ENCODE measurements around the gene MRPL49.
"Not testable (repeated sequence)": the region's sequence is repeated elsewhere in the genome, so short reads cannot be mapped to it uniquely, and the experiment has no call there.

The MRPL49 gene

GRCh38 chr11:65165410-65166317, 43.5 kb downstream of the MRPL49 start:
- no peak for DNase-seq (ENCODE audit: low spot score)

- no peak for DNase-seq (ENCODE audit: low spot score)
Observed at GRCh38 chr11:65166893-65167292, 44.8 kb downstream of the MRPL49 start.

GRCh38 chr11:65167656-65168055, 45.5 kb downstream of the MRPL49 start:
- DNase-seq (ENCODE audit: low spot score) = no peak

- DNase-seq (ENCODE audit: low spot score) = no peak
Observed at GRCh38 chr11:65169164-65169641, 47.1 kb downstream of the MRPL49 start.

- DNase-seq (ENCODE audit: low spot score) = no peak
Observed at GRCh38 chr11:65170058-65170534, 48.0 kb downstream of the MRPL49 start, which contains the start of gene SPDYC. Gene SPDYC (plus strand): TSS chr11:65170233. CDS start chr11:65171358, 1,125 bp downstream.

GRCh38 chr11:65172600-65172999, 50.5 kb downstream of the MRPL49 start:
- no peak for DNase-seq (ENCODE audit: low spot score)

- not testable (repeated sequence) for DNase-seq (ENCODE audit: low spot score)
Observed at GRCh38 chr11:65174571-65175010, 52.5 kb downstream of the MRPL49 start.

Data from RKO (cell line).